Measurements from ENCODE around the gene WDR91.
"Not testable (repeated sequence)": the region's sequence is repeated elsewhere in the genome, so short reads cannot be mapped to it uniquely, and the experiment has no call there.

WDR91 gene

GRCh38 chr7:135211179-135211945, at the start of gene WDR91:
TSS of gene WDR91 (minus strand) at chr7:135211526. CDS start at chr7:135211502, 24 bp downstream.
- DNase-seq, result peak; percentile 93

GRCh38 chr7:135260470-135260869, 49.1 kb upstream of the WDR91 start:
- no peak for DNase-seq

- no peak for DNase-seq
These were observed 48.4 kb upstream of the WDR91 start for GRCh38 chr7:135259702-135260101.

DNA sequence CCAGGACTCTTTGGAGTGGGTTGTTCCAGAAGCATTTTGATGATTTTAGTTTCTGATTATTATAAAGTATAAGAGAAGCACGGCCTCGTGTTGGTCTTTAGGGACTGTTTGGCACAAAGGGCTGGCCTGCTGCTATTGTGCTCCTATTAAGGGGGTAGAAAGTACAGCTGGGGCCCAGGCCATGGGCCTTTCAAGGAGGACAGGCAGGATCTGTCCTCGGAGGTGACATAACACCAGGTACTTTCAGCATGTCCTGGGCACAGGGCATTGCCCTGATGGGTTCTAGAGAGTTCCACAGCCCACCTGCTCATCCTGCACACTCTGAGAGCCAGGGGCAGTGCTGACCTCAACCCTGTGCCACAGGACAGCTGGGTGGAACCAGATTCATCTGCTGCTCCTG, 47.3 kb upstream of the WDR91 start:
- DNase-seq, result no peak

DNA sequence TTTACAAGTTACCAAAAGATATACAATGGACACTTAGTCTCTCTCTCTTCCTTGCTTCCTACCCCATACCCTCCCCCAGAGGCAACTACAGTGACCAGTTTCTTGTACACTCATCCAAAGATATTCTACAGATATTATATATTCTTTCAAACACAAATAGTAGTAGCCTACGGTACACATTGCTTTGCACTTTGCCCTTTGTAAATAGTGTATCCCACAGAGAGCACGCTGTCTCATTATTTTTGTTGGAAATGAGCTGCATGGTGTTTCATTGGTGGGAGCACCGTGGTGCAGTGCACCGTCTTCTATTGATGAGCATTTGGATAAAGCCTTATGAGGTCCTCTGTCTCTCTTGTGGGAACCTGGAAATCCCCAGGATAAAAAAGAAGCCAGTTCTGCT, 46.5 kb upstream of the WDR91 start:
- DNase-seq, result no peak

GRCh38 chr7:135253851-135254771, 42.8 kb upstream of the WDR91 start:
- no peak for DNase-seq

- DNase-seq, result no peak
These were observed 40.4 kb upstream of the WDR91 start for GRCh38 chr7:135251496-135252391.

GRCh38 chr7:135248546-135248945, 37.2 kb upstream of the WDR91 start:
- no peak for DNase-seq

GRCh38 chr7:135247746-135248471, 36.6 kb upstream of the WDR91 start:
- no peak for DNase-seq

- DNase-seq, result no peak
These were observed 35.0 kb upstream of the WDR91 start for GRCh38 chr7:135246191-135246825.

GRCh38 chr7:135245226-135246190, 34.2 kb upstream of the WDR91 start:
- DNase-seq, result no peak

DNA sequence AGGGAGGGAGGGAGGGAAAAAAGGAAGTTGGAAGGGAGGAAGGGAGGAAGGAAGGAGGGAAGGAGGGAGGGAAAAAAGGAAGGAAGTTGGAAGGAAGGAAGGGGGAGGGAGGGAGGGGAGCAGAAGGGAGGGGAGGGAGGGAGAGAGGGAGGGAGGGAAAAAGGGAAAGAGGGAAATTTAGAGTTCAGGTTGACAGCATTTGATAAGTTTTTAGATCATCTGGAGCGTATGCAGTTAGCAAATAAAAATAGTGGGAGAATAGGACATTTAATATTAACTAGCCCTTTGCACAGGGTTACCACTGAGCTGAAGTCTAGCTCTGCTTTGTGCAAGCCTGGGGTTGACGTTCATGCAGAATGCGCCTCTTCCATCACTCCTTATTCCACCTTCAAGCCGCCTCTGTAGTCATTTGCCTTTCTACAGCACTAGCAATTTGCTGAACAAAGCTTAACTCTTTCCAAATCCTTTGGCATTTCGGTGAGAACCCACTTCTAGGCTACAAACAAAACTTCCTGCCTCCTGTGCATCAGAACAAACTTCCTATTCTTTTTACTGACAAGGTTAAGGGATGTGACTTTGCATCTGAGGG, 30.9 kb upstream of the WDR91 start:
- DNase-seq, result no peak

- DNase-seq, result no peak
These were observed 29.1 kb upstream of the WDR91 start for GRCh38 chr7:135240441-135240840.

DNA sequence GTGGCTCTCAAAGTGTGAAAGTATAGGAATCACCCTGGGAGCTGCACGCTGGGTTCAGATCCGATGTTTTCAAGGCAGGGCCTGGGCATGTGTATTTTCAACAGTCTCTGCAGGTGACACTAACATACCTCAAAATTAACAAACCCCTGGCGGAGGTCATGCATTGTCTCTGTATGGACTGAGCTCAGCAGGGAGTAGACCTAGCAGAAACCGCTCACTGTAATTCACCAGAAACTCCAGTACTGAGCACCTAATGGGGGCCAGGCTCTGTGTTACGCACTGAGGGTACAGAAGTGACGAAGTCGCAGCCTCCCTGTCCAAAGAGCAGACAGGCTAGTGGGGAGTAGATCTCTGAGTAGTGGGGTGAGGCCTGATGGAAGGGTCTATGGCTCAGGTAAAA, 27.9 kb upstream of the WDR91 start:
- no peak for DNase-seq

GRCh38 chr7:135238112-135238744, 26.9 kb upstream of the WDR91 start:
- no peak for DNase-seq

DNA sequence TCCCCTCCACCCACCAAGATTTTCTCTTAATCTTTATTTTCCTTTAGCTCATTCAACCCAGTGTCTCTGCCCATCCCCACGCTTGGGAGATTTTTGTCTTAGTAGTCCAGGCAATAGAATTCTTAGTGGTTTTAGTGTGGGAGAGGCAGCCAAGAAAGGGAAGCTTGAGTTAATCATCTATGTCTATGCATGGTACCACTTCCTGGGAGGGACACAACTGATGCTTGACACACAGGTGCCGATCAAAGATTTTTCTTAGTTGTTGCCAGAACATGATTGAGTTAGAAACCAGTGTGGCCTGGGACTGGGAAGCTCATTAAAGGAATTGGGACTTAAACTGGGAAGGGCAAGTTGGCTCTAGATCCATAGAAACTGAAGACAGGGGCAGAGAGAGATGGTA, 25.4 kb upstream of the WDR91 start:
- DNase-seq, result no peak

- DNase-seq, result no peak
These were observed 24.5 kb upstream of the WDR91 start for GRCh38 chr7:135235841-135236240.

- DNase-seq, result no peak
These were observed 23.4 kb upstream of the WDR91 start for GRCh38 chr7:135234727-135235126.

DNA sequence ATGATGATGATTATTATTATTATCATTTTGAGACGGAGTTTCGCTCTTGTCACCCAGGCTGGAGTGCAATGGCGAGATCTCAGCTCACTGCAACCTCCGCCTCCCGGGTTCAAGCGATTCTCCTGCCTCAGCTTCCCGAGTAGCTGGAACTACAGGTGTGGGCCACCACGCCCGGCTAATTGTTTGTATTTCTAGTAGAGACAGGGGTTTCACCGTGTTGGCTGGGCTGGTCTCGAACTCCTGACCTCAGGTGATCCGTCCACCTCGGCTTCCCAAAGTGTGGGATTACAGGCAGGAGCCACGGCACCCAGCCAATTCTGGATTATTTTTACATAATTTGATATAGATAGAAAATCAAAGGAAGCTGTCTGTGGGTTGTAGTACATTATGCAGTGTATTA, 22.8 kb upstream of the WDR91 start:
- DNase-seq, result not testable (repeated sequence)

GRCh38 chr7:135233570-135233969, 22.2 kb upstream of the WDR91 start, which contains the start of gene STRA8:
TSS of gene STRA8 (plus strand) at chr7:135233838. CDS start at chr7:135240525, 6,687 bp downstream.
- no peak for DNase-seq

Measured in retina (tissue), 1 donor.